Measurements from ENCODE around the gene CPSF4L.

DNA sequence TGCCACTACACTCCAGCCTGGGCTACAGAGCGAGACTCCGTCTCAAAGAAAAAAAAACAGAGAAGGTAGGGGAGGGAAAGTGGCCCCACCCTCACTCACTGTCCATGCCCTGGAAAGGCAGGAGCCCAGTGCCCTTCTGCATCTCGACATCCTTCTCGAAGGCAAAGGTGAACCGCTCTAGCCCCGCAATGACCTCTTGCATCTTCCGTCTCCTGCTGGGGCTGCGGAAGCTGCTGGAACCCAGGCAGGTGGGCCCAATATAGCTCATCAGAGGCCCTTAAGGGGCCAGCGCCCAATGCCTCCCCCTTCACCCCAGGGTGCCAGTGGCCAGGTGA, at the start of gene CPSF4L:
- TF ChIP-seq, protein P1, sequence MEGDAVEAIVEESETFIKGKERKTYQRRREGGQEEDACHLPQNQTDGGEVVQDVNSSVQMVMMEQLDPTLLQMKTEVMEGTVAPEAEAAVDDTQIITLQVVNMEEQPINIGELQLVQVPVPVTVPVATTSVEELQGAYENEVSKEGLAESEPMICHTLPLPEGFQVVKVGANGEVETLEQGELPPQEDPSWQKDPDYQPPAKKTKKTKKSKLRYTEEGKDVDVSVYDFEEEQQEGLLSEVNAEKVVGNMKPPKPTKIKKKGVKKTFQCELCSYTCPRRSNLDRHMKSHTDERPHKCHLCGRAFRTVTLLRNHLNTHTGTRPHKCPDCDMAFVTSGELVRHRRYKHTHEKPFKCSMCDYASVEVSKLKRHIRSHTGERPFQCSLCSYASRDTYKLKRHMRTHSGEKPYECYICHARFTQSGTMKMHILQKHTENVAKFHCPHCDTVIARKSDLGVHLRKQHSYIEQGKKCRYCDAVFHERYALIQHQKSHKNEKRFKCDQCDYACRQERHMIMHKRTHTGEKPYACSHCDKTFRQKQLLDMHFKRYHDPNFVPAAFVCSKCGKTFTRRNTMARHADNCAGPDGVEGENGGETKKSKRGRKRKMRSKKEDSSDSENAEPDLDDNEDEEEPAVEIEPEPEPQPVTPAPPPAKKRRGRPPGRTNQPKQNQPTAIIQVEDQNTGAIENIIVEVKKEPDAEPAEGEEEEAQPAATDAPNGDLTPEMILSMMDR (IDR thresholded peaks at IDR 0.05; ENCODE audit: low read depth, low read length) = no peak
- TF ChIP-seq MYC (IDR thresholded peaks at IDR 0.05; ENCODE audit: low read depth, low read length) = no peak

Data from NB4 (cell line).